Activated CD4-positive, alpha-beta T cell treated with anti-CD3 and anti-CD28 coated beads, Interleukin-10, Interleukin-2, amounts not matched to agents 100 ng/mL and 50 ng/mL, durations not matched to agents 16 hours and 8 hours (primary cell): Measurements from ENCODE around the gene LHX8.

Experiments used
- DNase-seq: peaks from one replicate; pipeline ENCODE4 v3.0.0-alpha.2; 2020

Gene LHX8

GRCh38 chr1:75208862-75209261 lies 74.7 kb downstream of the LHX8 start:
- DNase-seq = no peak
